Body of pancreas (tissue), 4 donors: ENCODE data around the gene AMDHD1.
"Not testable (repeated sequence)": the region's sequence is repeated elsewhere in the genome, so short reads cannot be mapped to it uniquely, and the experiment has no call there.

Source experiments
- POLR2A ChIP-seq, 3 donors: fragments of 450-650 bp; IDR thresholded peaks; one replicate each; pipeline ENCODE4 v1.6.1; 2016; ENCODE audit warnings: antibody characterized with exemption in 3 of 3, mild to moderate bottlenecking in 2 of 3
- TF ChIP-seq, protein P1 (sequence below), 7 experiments: fragments of 450-650 bp in 4 of 7; fragments of 200-600 bp in 3 of 7; sonication (generic) in 3 of 7; IDR thresholded peaks; one replicate each; pipeline ENCODE4 v1.5.1; 2016 to 2019; ENCODE audit warnings: antibody characterized with exemption in 7 of 7

DNA sequence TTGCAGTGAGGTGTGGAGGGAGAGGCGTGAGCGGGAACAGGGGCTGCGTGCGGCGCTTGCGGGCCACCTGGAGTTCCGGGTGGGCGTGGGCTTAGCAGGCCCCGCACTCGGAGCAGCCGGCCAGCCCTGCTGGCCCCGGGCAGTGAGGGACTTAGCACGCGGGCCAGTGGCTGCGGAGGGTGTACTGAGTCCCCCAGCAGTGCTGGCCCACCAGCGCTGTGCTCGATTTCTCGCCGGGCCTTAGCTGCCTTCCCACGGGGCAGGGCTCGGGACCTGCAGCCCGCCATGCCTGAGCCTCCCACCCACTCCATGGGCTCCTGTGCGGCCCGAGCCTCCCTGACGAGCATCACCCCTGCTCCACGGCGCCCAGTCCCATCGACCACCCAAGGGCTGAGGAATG, 26.0 kb downstream of the AMDHD1 start:
- TF ChIP-seq, protein P1, sequence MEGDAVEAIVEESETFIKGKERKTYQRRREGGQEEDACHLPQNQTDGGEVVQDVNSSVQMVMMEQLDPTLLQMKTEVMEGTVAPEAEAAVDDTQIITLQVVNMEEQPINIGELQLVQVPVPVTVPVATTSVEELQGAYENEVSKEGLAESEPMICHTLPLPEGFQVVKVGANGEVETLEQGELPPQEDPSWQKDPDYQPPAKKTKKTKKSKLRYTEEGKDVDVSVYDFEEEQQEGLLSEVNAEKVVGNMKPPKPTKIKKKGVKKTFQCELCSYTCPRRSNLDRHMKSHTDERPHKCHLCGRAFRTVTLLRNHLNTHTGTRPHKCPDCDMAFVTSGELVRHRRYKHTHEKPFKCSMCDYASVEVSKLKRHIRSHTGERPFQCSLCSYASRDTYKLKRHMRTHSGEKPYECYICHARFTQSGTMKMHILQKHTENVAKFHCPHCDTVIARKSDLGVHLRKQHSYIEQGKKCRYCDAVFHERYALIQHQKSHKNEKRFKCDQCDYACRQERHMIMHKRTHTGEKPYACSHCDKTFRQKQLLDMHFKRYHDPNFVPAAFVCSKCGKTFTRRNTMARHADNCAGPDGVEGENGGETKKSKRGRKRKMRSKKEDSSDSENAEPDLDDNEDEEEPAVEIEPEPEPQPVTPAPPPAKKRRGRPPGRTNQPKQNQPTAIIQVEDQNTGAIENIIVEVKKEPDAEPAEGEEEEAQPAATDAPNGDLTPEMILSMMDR (IDR thresholded peaks at IDR 0.05): not testable (repeated sequence)
- not testable (repeated sequence) for TF ChIP-seq POLR2A (IDR thresholded peaks at IDR 0.05)
